GM18907 (cell line): ENCODE measurements around the gene RND2.

Experiments
- ATAC-seq: cut with Tn5 transposase; IDR thresholded peaks from one replicate; pipeline ENCODE4 v1.9.1; 2021; ENCODE audit warnings: mild to moderate bottlenecking, moderate library complexity; ENCODE audit not compliant: unreplicated experiment

The RND2 gene

DNA sequence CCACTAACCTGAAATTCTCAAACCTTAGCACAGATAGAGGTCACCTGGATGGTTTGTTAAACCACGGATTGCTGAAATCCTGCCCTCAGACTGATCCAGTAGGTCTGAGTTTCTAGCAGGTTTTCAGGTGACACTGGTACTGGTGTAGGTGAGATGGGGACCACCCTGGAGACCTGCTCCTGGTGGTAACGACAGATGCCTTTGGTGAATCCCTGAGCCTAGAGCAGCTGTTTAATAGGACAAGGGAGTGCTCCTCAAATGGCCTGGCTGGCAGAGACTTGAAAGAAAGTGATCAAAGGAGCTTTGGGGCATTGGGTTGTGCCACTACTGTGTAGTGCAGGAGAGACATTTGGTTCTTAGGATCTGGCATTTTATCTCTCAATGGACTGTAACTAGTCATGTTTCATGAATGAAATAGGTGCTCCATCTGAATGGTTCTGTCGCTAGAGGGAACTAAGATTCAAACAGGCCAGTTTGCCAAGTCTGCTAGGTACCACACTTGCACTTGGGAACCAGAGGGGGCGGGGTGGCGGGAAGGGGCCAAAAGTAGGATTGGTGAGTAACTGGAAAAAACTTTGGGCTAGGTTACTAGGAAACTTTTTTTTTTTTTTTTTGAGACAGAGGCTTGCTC lies 21.4 kb upstream of the RND2 start:
- no peak for ATAC-seq

- peak; percentile 75 for ATAC-seq
Observed at GRCh38 chr17:43006639-43007551, 18.1 kb upstream of the RND2 start, which contains the start of gene IFI35. TSS of gene IFI35 (plus strand) at chr17:43006784. CDS start at chr17:43006948, 164 bp downstream.

GRCh38 chr17:43010667-43011308 lies 14.2 kb upstream of the RND2 start:
- no peak for ATAC-seq

DNA sequence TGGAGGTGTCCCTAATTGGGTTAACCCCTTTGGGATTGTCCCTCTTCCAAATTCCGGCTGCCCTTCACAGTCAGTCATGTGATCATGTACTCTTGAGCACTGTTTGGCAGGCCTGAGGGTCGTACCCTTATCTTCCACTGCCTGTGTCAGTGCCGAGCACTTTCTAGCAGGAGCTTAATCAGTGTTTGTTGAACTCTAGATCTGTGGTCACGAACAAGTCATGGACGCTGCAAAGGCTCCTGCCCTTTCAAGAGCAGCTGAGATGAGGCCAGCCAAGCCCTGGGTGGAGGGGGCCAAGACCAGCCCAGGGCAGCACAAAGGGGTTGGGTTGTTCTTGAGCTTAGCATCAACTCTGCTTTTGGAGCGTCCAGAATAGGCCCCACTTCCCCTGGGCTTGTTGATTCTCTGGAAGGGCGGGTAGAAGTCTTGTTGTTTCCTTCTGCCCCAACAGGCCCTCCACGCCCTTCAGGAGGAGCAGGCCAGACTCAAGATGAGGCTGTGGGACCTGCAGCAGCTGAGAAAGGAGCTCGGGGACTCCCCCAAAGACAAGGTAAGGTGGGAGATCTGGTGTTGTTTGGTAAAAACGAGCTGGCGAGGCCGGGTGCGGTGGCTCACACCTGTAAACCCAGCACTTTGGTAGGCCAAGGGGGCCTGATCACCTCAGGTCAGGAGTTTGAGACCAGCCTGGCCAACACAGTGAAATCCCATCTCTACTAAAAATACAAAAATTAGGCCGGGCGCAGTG lies 13.1 kb upstream of the RND2 start:
- no peak for ATAC-seq

GRCh38 chr17:43013296-43013695 lies 11.7 kb upstream of the RND2 start:
- ATAC-seq = no peak

DNA sequence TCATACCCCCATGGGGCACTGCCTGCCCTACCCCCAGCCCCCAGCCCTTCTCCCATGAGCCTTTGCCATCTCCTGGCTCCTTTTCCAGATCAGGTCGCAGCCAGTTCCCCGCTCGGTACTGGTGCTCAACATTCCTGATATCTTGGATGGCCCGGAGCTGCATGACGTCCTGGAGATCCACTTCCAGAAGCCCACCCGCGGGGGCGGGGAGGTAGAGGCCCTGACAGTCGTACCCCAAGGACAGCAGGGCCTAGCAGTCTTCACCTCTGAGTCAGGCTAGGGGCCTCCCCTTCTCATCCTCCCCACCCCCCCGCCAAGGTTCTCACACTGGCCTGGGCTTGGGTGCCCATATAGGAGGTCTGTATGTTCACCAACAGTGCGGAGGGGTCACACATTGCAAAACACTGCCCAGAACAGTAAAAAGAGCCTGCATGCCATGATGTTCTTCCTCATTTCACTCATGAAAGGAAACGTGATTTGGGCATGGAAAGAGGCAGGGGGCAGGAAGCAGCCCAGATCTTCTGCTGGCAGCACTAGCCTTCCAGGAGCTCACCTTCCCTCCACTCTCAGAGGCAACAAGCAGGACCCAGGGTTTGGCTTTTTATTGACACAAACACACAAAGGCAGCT lies 10.9 kb upstream of the RND2 start:
- no peak for ATAC-seq

DNA sequence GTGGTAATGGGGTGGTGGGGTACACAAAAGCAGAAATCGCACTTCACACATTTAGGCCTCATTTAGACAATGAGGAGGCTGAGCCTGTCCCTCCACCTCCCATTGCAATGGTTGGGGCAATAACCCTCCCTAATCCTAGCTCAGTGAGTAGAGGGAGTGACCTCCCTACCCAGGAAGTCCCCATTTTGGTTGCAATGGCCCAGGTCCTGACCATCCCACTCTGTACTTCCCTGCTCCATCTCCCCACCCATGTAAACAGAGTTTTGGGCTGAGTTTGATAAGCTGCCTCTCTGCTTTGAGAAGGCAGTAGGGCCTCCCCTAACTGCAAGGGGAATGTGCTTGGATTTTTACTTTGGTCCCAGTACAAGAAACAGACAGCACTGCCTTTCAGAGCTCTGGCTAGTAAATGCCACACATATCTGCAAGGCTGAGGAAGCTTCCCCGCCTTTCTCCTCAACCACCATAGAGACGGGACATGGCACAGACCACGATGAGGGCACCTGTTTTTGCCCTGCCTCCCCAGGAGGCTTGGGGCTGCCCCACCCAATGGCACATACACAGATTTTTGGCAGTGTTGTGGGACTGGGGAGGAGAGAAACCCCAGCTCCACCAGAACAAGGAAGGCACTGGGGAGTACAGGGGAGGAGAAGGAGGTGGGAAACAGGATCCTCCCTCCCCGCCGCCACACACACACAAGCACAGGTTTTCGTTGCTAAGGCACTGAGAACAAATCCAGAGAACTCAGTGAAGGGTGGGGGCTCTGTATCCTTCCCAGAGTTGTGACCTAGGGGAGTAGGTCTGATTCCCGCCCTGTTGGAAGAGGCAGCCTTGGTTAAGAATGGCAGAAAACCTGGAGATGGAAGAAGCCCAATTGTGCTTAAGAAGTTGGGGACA lies 10.1 kb upstream of the RND2 start:
- ATAC-seq = no peak

DNA sequence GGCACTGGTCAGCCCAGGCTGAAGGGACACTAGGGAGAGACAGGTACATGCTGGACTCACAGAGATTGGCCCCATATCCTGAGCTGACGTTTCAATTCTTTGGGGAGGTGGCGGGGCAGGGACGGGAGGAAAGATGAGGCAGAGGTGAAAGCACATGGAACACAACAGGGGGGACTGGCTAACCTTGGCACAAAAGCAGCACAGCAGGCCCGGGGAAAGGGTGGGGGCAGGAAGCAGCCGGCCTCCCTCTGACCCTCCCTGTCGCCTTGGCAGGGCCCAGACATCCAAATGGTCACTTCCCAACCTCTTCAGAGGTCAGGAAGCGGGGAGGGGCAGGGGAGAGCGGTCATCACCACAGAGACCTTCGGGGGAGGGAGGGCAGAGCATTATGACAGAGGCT lies 9.5 kb upstream of the RND2 start:
- ATAC-seq = no peak

DNA sequence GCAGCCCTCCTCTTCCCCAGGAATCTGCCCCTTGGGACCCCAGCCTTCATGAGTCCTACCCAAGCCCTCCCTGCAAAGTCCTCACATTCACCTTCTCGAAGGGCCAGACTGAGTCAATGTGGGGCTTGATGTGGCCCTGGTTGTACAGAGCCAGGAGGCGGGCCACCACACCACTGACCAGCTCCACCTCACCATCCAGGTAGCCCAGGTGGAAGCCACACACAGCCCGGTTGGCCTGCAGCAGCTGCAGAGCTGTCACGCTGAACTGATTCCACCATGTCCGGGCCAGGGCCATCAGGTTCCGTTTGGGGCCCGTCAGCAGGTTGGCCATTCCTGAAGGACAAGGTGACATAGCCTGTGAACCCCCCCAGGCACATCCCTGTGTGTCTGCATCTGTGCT lies 8.8 kb upstream of the RND2 start:
- no peak for ATAC-seq

- ATAC-seq = no peak
Observed at GRCh38 chr17:43018008-43018853, 6.8 kb upstream of the RND2 start.

GRCh38 chr17:43018932-43019331 lies 6.1 kb upstream of the RND2 start:
- no peak for ATAC-seq

- ATAC-seq = no peak
Observed at GRCh38 chr17:43019418-43019817, 5.6 kb upstream of the RND2 start.

- ATAC-seq = no peak
Observed at GRCh38 chr17:43020030-43020621, 4.9 kb upstream of the RND2 start.

- ATAC-seq = no peak
Observed at GRCh38 chr17:43020789-43021740, 4.0 kb upstream of the RND2 start.

DNA sequence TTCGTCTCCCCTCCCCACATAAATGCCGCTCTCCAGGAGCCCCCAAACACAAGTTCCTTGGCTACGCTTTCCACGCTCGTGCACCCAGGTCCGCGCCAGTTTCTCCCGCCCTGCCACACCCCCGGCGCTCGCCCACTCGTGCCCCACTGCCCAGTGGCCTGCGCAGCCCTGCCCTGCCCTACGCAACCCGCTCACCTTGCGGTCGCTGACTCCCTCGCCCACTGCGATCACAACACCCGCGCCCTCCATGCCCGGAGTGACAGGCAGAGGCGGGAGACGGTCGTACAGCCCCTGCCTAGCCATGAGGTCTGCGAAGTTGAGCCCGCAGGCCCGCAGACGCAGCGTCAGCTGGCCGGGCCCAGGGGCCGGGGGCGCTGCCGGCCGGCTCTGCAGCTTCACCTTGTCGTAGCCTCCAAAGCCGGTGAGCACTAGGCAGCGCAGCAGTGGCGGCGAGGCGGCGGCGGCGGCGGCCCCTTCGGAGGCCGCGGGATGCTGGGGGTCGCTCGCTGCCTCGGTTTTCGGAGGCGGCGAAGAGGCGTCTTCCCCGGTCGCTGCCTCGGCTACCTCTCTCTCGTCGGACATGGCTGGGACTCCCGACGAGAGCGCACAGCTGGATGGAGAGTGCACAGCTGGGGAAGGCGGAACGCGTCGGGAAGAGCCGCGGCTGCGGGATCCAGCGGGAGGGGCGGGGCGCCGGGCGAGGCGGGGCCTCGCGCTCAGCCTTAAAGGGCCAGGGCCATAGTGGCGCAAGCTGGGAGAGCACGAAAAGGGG lies 3.1 kb upstream of the RND2 start, which contains the start of gene VAT1:
Gene VAT1 (minus strand): TSS at position 645 of the 772 bp plus-strand sequence. CDS start 63 bp downstream, at position 582.
- peak; percentile 57 for ATAC-seq

- no peak for ATAC-seq
Observed at GRCh38 chr17:43025290-43025657, 243 bp downstream of the RND2 start.
